GM12801 (cell line): ENCODE measurements around the gene TGFBR2.

Experiments used
- CTCF ChIP-seq: IDR thresholded peaks from one replicate; pipeline ENCODE4 v1.5.1; 2011; ENCODE audit warnings: control low read depth; ENCODE audit not compliant: insufficient read length; ENCODE audit errors: extremely low read depth

Gene TGFBR2

GRCh38 chr3:30738605-30739004 lies 132.2 kb downstream of the TGFBR2 start:
- no peak for TF ChIP-seq CTCF

- TF ChIP-seq CTCF, result no peak
Measured at GRCh38 chr3:30741889-30742288, 135.5 kb downstream of the TGFBR2 start.

- TF ChIP-seq CTCF, result no peak
Measured at GRCh38 chr3:30742796-30743619, 136.6 kb downstream of the TGFBR2 start.
